Measurements from ENCODE around the gene SPINDOC. TPM values are rescaled to one million over a fixed set of nuclear protein-coding genes. Genes with fewer than 3 reads are reported as not detected.

Gene SPINDOC
- total RNA-seq, 2 donors from 2014 or later, result 96.1 to 103 TPM

DNA sequence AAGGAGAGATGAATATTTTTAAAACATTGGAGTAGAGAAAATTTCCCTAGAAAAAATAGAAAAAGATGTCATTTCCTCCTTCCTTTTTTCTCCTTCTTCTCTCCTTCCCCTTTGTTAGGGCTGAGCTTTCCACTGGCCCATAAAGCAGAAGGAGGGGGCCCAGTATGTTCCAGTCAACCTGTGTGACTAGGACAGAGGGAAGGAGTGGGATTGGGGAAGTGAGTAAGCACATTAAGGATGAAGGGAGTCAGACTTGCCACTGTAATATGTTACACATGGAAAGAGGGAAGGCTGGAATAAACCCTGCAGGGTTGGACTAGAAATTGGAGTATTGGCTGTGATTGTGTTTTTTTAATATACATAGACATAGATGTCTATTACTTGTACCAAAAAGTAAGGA lies 20.1 kb upstream of the SPINDOC start:
- no peaks in the 10 kb centered on the region for H3K27me3 ChIP-seq (ENCODE audit: control insufficient read depth, insufficient read depth, low read length, poor library complexity, severe bottlenecking)
- Mint-ChIP-seq H3K27me3 (ENCODE audit: insufficient read depth) (no peaks in the 10 kb centered on the region), H3K4me3 (no peak overlapping the region), H3K4me1 (no peaks in the 10 kb centered on the region), H3K9me3 (peaks cover 28% of the 10 kb centered on the region), H3K27ac (no peak overlapping the region), H3K36me3 (ENCODE audit: low read depth) (no peaks in the 10 kb centered on the region)
- no peaks in the 10 kb centered on the region for H3K4me1 ChIP-seq (ENCODE audit: control insufficient read depth, insufficient read depth, low read length)
- peaks cover 20% of the 10 kb centered on the region for H3K9me3 ChIP-seq (ENCODE audit: control insufficient read depth, low read length)
- H3K4me3 ChIP-seq (ENCODE audit: low read length), result no peak overlapping the region
- DNase-seq, result no peak
- no peak for TF ChIP-seq CTCF (conservative IDR thresholded peaks at IDR 0.05)
- H3K36me3 ChIP-seq (ENCODE audit: control insufficient read depth, insufficient read depth, low read length), result no peaks in the 10 kb centered on the region
- no peak overlapping the region for H3K9ac ChIP-seq (ENCODE audit: extremely low read depth, low read length, poor library complexity, severe bottlenecking)
- H3K27ac ChIP-seq (ENCODE audit: low read depth, low read length), result no peak overlapping the region

DNA sequence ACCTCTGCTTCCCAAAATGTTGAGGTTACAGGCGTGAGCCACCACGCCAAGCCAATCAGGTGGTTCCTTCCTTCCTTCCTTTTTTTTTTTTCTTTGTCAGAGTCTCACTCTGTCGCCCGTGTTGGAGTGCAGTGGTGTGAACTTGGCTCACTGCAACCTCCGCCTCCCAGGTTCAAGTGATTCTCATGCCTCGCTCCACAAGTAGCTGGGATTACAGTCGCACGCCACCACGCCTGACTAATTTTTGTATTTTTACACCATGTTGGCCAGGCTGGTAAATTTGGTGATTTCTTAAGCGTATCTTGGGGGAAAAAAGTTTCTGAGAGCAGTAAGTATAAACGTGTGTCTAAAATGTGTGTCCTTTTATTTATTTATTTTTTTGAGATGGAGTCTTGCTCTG lies 18.2 kb upstream of the SPINDOC start:
- TF ChIP-seq CTCF (conservative IDR thresholded peaks at IDR 0.05), result no peak
- no peaks in the 10 kb centered on the region for H3K36me3 ChIP-seq (ENCODE audit: control insufficient read depth, insufficient read depth, low read length)
- no peaks in the 10 kb centered on the region for H3K27me3 Mint-ChIP-seq (ENCODE audit: insufficient read depth)
- H3K9me3 Mint-ChIP-seq, result peaks cover 24% of the 10 kb centered on the region
- no peak overlapping the region for H3K27ac Mint-ChIP-seq
- H3K36me3 Mint-ChIP-seq (ENCODE audit: low read depth), result no peaks in the 10 kb centered on the region
- H3K9me3 ChIP-seq (ENCODE audit: control insufficient read depth, low read length), result peaks cover 20% of the 10 kb centered on the region
- H3K4me3 ChIP-seq (ENCODE audit: low read length), result no peak overlapping the region
- no peak overlapping the region for H3K27ac ChIP-seq (ENCODE audit: low read depth, low read length)
- H3K4me1 ChIP-seq (ENCODE audit: control insufficient read depth, insufficient read depth, low read length), result no peaks in the 10 kb centered on the region
- no peaks in the 10 kb centered on the region for H3K4me1 Mint-ChIP-seq
- no peak overlapping the region for H3K4me3 Mint-ChIP-seq
- no peak overlapping the region for H3K9ac ChIP-seq (ENCODE audit: extremely low read depth, low read length, poor library complexity, severe bottlenecking)
- 89 to 95% methylated on average over 8 to 11 of the region's 11 CpGs for WGBS, 2 experiments (ENCODE audit: insufficient coverage in 1 of 2, insufficient read length in 1 of 2)
- no peak for DNase-seq
- H3K27me3 ChIP-seq (ENCODE audit: control insufficient read depth, insufficient read depth, low read length, poor library complexity, severe bottlenecking), result no peaks in the 10 kb centered on the region

GRCh38 chr11:63800921-63801320 lies 12.3 kb upstream of the SPINDOC start:
- H3K9ac ChIP-seq (ENCODE audit: extremely low read depth, low read length, poor library complexity, severe bottlenecking), result no peak overlapping the region
- H3K4me3 Mint-ChIP-seq, result no peak overlapping the region
- no peak for DNase-seq
- H3K27me3 Mint-ChIP-seq (ENCODE audit: insufficient read depth), result peaks cover 2% of the 10 kb centered on the region
- no peak for TF ChIP-seq CTCF (conservative IDR thresholded peaks at IDR 0.05)
- WGBS, 2 experiments (ENCODE audit: insufficient coverage in 1 of 2, insufficient read length in 1 of 2), result 75 to 77% methylated on average over 4 of the region's 5 CpGs
- H3K4me3 ChIP-seq (ENCODE audit: low read length), result no peak overlapping the region
- no peaks in the 10 kb centered on the region for H3K9me3 ChIP-seq (ENCODE audit: control insufficient read depth, low read length)
- peaks cover 7% of the 10 kb centered on the region for H3K9me3 Mint-ChIP-seq
- no peaks in the 10 kb centered on the region for H3K4me1 Mint-ChIP-seq
- no peaks in the 10 kb centered on the region for H3K36me3 ChIP-seq (ENCODE audit: control insufficient read depth, insufficient read depth, low read length)
- H3K27ac Mint-ChIP-seq, result no peak overlapping the region
- no peak overlapping the region for H3K27ac ChIP-seq (ENCODE audit: low read depth, low read length)
- no peaks in the 10 kb centered on the region for H3K4me1 ChIP-seq (ENCODE audit: control insufficient read depth, insufficient read depth, low read length)
- H3K27me3 ChIP-seq (ENCODE audit: control insufficient read depth, insufficient read depth, low read length, poor library complexity, severe bottlenecking), result no peaks in the 10 kb centered on the region
- peaks cover 2% of the 10 kb centered on the region for H3K36me3 Mint-ChIP-seq (ENCODE audit: low read depth)
